ENCODE data around the gene BLVRB.

DNA sequence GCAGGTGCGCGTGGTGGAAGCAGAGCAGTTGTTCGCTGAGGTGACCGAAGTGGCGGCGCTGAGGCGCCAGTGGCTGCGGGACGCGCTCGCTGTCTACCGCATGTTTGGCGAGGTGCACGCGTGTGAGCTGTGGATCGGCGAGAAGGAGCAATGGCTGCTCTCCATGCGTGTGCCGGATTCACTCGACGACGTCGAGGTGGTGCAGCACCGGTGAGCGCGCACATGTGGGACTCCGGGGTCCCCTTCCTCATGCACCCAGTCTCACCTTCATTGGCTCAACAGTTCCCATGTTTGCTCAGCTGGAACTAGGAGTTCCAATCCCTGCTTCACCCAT is 47.8 kb upstream of the BLVRB start:
- TF ChIP-seq EZH2 (IDR thresholded peaks at IDR 0.05; ENCODE audit: insufficient read depth, poor library complexity, severe bottlenecking): no peak
- no peak for TF ChIP-seq EZH2phosphoT487 (IDR thresholded peaks at IDR 0.05; ENCODE audit: insufficient read depth, low read depth)

All from GM23248 (cell line).